NCI-H2171 treated with DMSO at 0.1 percent for 48 hours (cell line): Measurements from ENCODE around the gene SPEM1.

Experiments
- DNase-seq: peaks from one replicate; lab custom pipeline; 2025; lab: John Stamatoyannopoulos, UW

SPEM1 gene

GRCh38 chr17:7403043-7403726, 16.9 kb upstream of the SPEM1 start:
- peak; percentile 22 for DNase-seq

GRCh38 chr17:7403727-7403976, 16.5 kb upstream of the SPEM1 start:
- no peak for DNase-seq

DNA sequence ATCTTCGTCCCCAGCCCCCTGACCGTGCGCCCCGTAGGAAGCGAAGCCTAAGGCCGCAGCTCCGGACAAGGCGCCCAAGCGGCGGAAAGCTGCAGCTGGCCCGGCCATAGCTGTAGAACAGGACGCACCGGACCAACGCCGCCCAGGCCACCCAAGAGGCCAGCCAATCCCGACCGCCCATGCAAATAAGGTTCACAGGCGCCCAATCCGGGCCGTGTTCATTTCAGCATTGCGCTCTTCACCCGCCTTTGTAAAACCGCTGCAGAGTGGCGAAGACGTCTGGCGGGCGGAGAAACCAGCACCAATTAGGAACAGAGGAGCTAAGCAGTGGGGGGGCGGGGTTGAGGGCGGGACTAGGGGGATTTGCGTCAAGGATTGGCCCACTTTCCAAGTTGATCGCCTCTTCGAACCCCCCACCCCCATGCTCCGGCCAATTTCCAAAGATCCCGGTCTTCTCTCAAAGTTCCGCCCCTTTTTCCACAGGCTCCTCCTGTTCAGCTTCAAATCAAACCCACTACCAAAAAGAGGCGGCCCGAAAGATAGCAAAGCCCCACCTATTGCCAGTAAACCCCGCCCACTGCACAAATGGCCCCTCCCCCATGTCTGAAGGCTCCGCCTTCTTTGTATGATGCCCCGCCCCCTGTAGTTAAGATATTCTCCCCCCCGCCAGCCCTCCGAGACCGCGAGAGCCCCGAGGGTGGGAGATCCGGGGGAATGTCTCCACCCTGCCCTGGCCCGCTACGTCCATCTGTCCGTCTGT, 16.0 kb upstream of the SPEM1 start, which contains the start of gene TMEM256:
Gene TMEM256 (minus strand): TSS at position 121 of the 760 bp plus-strand sequence. CDS start 13 bp downstream, at position 108.
- peak; percentile 99 for DNase-seq

DNA sequence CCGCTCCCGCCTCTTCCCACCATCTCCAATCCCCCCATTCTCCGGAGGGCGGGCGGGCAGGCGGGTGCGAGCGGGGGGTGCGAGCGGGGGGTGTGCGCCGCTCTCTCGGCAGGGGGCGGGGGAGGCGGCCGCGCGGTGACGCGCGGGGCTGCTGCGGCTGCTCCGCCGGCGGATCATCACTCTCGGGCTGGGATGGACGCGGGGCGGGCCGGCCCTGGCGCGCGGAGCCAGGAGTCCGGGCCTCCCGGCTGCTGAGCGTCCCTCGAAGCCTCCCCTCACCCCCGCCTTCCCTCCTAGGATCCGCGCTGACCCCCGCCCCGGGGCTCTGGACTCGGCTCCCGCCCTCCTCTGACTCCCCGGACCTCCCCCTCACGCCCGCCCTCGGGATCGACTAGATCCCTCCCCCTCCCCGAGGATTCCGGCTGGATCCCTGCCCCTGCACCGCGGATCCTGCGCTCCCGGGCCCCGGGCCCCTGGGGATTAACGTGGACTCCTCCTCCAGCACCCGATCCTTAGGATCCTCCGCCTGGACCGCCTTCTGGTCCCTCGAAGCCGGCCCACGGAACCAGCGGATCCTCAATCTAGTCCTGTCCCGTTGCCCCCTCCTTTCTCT, 15.3 kb upstream of the SPEM1 start:
- DNase-seq, result peak; percentile 10

DNA sequence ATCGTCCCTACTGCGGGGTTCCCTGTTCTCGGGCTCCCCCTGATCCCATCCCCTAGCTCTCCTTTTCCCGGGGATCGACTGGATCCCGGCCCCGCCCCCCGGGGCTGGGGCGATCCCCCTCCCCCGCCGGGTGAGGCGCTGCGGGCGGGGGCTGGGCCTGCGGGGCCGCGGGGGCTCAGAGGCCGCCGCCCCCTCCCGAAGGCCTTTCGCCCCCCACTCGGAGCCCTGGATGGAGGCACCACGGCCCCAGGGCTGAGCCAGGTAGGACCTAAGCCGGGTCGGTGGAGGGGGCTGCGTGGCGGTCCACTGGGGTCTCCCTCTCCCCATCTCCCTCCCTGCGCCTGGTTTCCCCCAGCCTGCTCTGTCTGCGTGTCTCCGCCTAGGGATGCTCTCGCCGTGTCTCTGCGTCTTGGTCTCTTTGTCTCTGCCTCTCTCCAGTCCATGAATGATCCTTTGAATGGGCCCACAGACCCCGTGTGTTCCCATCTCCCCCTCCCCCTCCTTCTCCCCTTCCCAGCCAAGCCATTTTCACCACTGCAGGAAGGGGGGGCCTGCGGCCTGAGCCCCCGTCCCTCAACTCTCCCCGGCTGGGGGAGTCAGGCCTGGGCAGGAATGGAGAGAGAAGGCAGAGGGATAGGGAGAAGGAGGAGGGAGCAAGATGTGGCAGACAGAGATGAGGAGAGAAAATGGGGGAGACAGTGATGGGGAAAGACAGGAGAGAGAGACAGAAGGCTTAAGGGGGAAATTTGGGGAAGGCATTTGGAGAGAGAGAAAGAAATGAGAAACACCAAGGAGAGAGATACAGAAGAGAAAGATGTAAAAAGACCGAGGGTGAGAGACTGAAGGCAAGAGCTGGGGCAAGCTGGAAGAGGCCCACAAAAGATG, 14.5 kb upstream of the SPEM1 start:
- no peak for DNase-seq

DNA sequence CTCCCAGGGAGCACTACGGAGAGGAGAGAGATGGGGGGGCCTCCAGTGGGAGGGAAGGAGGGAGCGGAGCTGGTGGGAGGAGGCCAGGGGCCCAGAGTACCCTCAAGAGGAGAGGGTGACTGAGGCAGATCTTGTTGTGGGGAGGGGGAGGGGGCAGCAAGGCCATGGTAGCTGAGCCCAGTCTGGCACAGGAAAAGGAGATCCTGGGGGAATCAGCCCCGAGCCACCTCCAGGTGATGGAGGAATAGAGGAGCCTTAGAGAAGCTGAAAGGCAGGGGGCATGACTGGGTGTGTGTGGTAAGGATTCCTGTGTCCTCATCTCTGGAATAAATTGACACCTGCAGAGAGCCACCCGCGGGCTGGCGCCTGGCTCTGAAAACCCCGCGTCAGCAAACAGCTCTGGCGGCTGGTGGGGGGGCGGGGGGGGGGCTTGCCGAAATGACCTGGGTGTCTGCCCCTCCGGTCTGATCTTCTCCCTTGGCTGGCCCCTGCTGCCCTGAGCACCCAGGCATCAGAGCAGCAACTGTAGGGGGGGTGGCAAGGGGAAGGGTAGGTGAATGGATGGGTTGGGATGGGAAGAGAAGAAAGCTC, 13.8 kb upstream of the SPEM1 start:
- no peak for DNase-seq

DNA sequence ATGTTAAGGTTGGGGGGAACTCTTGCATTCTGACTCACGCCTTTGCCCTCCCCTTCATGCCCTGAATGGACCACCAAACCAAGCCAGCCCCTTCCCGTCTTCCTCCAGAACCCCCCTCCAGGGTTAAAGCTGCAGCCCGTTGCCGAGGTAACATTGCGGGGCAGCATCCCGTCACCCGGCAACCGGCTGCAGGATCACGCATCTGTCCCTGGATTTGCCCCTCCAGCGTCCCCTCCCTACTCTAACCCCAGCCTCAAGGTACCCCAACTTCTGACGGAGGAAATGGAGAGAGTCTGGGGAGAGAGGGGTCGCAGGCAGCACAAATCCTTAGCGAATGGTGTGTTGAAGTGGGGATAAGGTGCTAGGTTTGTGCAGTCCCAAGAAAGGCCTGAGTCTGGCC, 13.0 kb upstream of the SPEM1 start:
- DNase-seq, result no peak

- DNase-seq, result no peak
These were observed 12.5 kb upstream of the SPEM1 start, which contains the start of gene NLGN2 for GRCh38 chr17:7407485-7408251. Gene NLGN2 (plus strand): TSS chr17:7407845. CDS start chr17:7408256, 411 bp downstream.

DNA sequence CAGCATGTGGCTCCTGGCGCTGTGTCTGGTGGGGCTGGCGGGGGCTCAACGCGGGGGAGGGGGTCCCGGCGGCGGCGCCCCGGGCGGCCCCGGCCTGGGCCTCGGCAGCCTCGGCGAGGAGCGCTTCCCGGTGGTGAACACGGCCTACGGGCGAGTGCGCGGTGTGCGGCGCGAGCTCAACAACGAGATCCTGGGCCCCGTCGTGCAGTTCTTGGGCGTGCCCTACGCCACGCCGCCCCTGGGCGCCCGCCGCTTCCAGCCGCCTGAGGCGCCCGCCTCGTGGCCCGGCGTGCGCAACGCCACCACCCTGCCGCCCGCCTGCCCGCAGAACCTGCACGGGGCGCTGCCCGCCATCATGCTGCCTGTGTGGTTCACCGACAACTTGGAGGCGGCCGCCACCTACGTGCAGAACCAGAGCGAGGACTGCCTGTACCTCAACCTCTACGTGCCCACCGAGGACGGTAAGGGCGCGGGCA, 11.8 kb upstream of the SPEM1 start:
- DNase-seq, result no peak

GRCh38 chr17:7408863-7409262, 11.3 kb upstream of the SPEM1 start:
- DNase-seq, result no peak

DNA sequence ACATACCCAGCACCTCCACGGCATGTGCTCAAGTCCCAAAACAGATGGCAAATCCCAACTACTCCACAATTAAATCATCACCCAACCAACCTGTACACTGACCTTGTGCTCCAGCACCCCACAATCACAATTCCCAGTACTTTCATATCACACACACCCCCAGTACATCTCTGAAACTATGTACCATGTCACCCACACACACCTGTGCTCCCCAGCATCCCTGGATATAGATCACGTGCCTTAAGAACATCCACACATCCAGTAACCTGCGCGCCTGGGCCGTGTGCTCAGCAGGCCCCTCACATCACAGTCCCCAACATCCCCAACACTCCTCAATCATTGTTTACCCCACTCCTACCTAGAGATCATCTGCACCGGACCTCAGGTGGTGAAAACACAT, 10.4 kb upstream of the SPEM1 start:
- DNase-seq, result no peak

DNA sequence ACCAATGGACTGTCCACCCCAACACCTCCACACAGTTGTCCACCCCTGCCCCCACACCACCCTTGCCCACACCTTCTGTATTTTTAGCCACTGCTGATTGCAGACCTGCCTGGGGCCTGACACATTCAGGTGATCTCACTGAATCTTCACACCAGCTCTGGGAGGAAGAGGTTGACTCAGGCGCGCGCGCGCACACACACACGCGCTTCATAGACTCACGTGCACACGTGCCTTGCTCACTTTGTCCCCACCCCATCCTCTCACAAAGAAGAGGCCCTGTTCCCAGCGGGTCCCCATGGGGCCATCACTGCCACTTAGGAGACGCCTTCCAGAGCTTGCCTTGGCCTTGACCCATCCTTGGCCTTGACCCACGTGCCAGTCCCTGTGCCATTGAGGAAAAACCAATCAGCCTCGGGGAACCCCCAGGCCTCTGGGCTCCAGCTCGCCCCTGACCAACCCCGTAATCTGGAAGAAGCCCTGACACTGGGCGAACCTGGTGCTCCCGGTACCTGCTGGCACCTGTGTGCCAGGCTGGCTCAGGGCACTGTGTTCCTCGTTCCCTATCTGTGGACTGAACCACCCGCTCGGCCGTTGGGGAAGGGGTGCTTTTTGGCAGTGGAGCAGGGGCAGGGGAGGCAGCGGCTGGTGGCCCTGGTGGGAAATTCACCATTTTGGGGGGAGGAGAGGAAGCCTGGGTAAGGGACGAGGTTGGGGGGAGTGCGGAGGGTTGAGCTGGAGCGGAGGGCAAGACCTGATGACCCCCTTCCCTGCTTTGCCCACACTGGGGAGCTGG, 9.3 kb upstream of the SPEM1 start:
- no peak for DNase-seq

DNA sequence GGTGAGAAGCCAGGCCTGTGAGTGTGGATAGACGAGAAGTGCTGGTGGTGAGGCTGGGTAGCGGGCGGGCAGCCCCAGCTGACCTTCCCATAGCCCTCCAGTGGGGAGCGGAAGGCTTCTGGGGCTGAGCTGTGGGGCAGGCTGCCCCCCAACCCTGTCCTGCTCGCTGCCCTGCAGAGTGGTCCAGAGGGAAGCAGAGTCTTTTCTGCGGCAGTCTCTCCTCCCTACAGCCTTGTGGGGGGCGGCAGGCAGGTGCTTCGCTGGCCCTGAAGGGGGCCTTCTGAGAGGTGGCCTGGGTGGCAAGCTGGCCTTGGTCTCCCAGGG, 8.7 kb upstream of the SPEM1 start:
- no peak for DNase-seq

DNA sequence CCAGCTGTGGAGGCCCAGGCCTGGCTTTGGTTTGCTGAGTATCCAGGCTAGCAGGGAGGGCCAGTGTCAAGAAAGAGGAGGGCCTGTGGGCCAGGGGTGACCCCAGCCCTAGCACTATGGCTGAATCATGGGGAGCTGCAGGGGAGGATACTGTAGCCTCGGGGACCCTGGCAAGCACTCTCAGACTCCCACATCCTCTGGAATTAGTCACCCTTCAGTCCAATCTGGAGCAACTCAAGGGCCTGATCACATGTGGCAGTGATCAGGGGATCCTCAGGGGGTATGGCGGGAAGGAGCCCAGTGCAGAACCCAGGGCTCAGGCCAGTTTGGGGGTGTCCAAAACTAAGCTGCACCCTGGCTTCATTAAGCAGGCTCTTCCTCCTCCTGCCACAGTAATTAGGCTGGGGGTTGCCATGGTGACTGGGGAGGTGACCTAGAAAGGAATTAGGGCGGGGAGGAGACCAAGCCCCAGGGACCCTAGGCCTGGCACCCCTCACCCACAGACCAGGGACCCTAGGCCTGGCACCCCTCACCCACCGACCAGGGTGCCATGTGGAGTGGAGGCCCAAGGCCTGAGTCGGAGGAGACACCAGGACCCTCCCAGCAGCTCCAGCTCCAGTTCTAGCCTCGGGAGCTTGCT, 6.7 kb upstream of the SPEM1 start:
- no peak for DNase-seq

DNA sequence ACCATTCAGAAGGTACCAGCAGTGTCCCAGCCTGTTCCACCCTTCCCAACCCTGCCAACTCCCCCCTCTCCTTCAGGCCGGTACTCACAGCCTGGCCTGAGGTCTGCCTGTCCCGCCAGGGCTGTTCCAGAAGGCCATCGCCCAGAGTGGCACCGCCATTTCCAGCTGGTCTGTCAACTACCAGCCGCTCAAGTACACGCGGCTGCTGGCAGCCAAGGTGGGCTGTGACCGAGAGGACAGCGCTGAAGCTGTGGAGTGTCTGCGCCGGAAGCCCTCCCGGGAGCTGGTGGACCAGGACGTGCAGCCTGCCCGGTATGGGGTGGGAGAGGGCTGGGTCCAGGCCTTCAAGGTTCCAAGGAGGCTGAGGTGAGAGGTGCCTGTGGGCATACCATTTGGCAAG, 5.3 kb upstream of the SPEM1 start:
- DNase-seq, result no peak

DNA sequence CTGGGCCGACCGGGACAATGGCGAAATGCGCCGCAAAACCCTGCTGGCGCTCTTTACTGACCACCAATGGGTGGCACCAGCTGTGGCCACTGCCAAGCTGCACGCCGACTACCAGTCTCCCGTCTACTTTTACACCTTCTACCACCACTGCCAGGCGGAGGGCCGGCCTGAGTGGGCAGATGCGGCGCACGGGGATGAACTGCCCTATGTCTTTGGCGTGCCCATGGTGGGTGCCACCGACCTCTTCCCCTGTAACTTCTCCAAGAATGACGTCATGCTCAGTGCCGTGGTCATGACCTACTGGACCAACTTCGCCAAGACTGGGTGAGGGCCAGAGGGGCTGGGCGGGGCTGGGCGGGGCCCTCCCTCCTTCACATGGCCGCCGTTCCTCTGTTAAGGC, 4.3 kb upstream of the SPEM1 start:
- DNase-seq, result no peak

GRCh38 chr17:7416323-7416722, 3.8 kb upstream of the SPEM1 start:
- no peak for DNase-seq

GRCh38 chr17:7417056-7417655, 3.0 kb upstream of the SPEM1 start:
- no peak for DNase-seq

DNA sequence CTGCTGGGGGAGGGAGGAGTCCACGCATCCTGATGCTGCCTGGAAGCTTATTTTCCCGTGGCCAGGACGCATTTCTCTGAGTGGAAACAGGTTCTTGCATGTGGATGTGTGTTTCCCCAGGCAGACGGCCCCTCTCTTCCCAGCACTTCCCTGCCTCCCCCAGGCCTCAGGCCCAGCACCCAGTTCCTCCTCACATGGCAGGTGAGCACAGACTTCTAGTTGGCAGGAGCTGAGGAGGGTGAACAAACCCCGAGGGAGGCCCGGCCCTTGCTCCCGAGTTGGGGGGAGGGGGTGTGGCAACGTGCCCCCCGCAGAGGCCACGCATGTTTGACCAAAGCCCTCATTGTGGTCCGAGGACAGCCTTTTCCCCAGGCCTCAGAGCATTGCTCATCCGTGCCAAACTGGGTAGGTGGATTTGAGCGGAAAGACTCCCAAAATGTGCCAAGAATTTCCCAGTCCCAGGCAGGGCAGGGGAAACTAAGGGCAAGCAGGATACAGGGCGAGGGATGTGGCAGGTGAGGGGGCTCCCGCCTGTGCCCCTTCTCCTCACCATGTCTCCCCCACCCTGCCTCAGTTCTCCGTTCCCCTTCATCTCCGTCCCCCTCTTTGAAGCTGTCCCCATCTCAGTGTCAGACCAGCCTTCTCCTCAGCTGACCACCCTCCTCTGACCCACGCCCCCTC, 1.5 kb upstream of the SPEM1 start:
- no peak for DNase-seq
